SK-N-SH (cell line): ENCODE results near the gene DHX9.

Experiments
- CHD2 ChIP-seq: fragments of 150-350 bp; IDR thresholded peaks from 2 replicates; pipeline ENCODE4 v1.6.1; 2018; ENCODE audit warnings: low read length; ENCODE audit not compliant: partially characterized antibody
- GABPA ChIP-seq: IDR thresholded peaks from 2 replicates; pipeline ENCODE4 v1.4.0; 2012; ENCODE audit warnings: low read depth, mild to moderate bottlenecking

DNA sequence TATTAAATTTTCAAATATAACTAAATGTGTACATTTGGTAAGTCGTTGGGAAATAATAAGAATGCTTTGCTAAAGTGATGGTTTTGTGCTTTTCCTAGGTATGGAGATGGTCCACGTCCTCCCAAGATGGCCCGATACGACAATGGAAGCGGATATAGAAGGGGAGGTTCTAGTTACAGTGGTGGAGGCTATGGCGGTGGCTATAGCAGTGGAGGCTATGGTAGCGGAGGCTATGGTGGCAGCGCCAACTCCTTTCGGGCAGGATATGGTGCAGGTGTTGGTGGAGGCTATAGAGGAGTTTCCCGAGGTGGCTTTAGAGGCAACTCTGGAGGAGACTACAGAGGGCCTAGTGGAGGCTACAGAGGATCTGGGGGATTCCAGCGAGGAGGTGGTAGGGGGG is 47.8 kb downstream of the DHX9 start:
- no peak for TF ChIP-seq CHD2
- no peak for TF ChIP-seq GABPA
